Suprapubic skin (tissue), 4 donors: Measurements from ENCODE around the gene MUC5B. TPM values are rescaled to one million over a fixed set of nuclear protein-coding genes. Genes with fewer than 3 reads are reported as not detected.

Experiments
- DNase-seq, 2 donors: peaks; one replicate each; pipeline ENCODE4 v3.0.0-alpha.2; 2019; ENCODE audit warnings: low spot score in 2 of 2
- H3K27ac ChIP-seq: fragments of 200-600 bp; sonication (generic); one replicate; pipeline ENCODE4 v1.5.1; 2019
- H3K27me3 ChIP-seq: fragments of 200-600 bp; sonication (generic); one replicate; pipeline ENCODE4 v1.5.1; 2019
- H3K36me3 ChIP-seq: fragments of 200-600 bp; sonication (generic); one replicate; pipeline ENCODE4 v1.5.1; 2019
- H3K4me1 ChIP-seq: fragments of 200-600 bp; sonication (generic); one replicate; pipeline ENCODE4 v1.5.1; 2019
- H3K4me3 ChIP-seq: fragments of 200-600 bp; sonication (generic); one replicate; pipeline ENCODE4 v1.5.1; 2019; ENCODE audit warnings: mild to moderate bottlenecking
- H3K9me3 ChIP-seq: fragments of 200-600 bp; sonication (generic); one replicate; pipeline ENCODE4 v1.5.1; 2019
- EP300 ChIP-seq: sonication (generic); formaldehyde crosslinking; IDR thresholded peaks from one replicate; pipeline ENCODE4 v1.6.1; 2017; ENCODE audit warnings: antibody characterized with exemption
- POLR2A ChIP-seq, 2 donors: fragments of 450-650 bp; IDR thresholded peaks; one replicate each; pipeline ENCODE4 v1.6.1; 2017; ENCODE audit warnings: antibody characterized with exemption in 2 of 2, mild to moderate bottlenecking in 2 of 2, moderate library complexity in 2 of 2
- POLR2AphosphoS5 ChIP-seq, 3 donors: sonication (generic); formaldehyde crosslinking; IDR thresholded peaks; one replicate each; pipeline ENCODE4 v1.6.1; 2017; ENCODE audit warnings: antibody characterized with exemption in 3 of 3
- WGBS: methylation state at CpG from one replicate; pipeline ENCODE4 v1.1.5; 2018; 5-methylcytosine and 5-hydroxymethylcytosine counted together
- total RNA-seq, 4 donors: library from RNA; depleted of rRNA; stranded (reverse); fragments of >200 nt; gene quantifications; one replicate each; pipeline ENCODE4 v1.1.0, GENCODE V29; 2016
- TF ChIP-seq, protein P1 (sequence below), 2 donors: fragments of 200-600 bp in 1 of 2; fragments of 450-650 bp in 1 of 2; sonication (generic) in 1 of 2; IDR thresholded peaks; one replicate each; pipeline ENCODE4 v1.5.1; 2016 to 2019; ENCODE audit warnings: antibody characterized with exemption in 2 of 2, mild to moderate bottlenecking in 1 of 2, moderate library complexity in 1 of 2

MUC5B gene
- total RNA-seq, 4 donors from 2014 or later = 0.08 to 0.34 (median 0.13) TPM

DNA sequence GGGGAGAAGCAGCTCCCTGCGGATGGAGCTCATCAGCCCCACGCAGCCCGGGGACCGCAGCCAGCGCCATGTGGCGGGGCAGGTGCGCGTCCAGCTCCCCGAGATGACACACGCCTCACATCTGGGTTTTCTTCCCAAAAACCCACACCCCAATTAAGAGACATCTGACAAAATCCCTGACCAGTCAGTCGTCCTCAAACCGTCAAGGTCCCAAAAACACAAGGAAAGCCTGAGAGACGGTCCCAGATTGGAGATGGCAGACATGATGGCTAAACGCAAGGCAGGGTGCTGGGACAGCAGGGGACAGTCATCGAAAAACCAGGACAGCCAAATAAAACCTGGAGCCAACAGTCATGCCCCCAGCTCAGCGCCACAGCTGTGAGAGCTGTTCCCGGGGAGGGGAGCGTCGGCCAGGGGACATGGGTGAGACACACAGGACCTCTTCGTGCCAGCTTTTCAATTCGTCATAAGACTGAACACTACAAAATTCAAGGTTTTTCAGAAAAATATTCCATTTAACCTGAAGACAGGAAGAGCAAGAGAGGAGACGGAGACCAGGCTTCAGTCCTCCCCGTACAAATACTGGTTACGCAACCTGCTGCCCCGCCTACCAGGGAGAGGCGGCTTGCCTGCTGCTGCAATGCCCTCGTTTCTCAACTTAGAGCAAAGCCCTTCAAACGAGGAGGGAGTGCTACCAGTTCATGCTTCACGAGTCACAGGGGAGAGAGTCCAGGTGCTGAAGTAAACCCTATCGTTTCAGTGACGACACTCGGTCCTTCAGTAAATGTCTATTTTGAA, 76.0 kb downstream of the MUC5B start:
- no peaks in the 10 kb centered on the region for H3K9me3 ChIP-seq
- 52% methylated on average over 32 of the region's 32 CpGs for WGBS
- H3K27ac ChIP-seq = peak overlapping the region; percentile 5
- peak; percentile 90 to 92 for DNase-seq
- peaks cover 35% of the 10 kb centered on the region for H3K36me3 ChIP-seq
- TF ChIP-seq, protein P1, sequence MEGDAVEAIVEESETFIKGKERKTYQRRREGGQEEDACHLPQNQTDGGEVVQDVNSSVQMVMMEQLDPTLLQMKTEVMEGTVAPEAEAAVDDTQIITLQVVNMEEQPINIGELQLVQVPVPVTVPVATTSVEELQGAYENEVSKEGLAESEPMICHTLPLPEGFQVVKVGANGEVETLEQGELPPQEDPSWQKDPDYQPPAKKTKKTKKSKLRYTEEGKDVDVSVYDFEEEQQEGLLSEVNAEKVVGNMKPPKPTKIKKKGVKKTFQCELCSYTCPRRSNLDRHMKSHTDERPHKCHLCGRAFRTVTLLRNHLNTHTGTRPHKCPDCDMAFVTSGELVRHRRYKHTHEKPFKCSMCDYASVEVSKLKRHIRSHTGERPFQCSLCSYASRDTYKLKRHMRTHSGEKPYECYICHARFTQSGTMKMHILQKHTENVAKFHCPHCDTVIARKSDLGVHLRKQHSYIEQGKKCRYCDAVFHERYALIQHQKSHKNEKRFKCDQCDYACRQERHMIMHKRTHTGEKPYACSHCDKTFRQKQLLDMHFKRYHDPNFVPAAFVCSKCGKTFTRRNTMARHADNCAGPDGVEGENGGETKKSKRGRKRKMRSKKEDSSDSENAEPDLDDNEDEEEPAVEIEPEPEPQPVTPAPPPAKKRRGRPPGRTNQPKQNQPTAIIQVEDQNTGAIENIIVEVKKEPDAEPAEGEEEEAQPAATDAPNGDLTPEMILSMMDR (IDR thresholded peaks at IDR 0.05) = no peak
- TF ChIP-seq POLR2A (IDR thresholded peaks at IDR 0.05) (no peak), POLR2AphosphoS5 (IDR thresholded peaks at IDR 0.05) (peak in 1 of 3 donors; percentile 14)
- H3K27me3 ChIP-seq = no peaks in the 10 kb centered on the region
- peaks cover 59% of the 10 kb centered on the region for H3K4me1 ChIP-seq
- no peak overlapping the region for H3K4me3 ChIP-seq

DNA sequence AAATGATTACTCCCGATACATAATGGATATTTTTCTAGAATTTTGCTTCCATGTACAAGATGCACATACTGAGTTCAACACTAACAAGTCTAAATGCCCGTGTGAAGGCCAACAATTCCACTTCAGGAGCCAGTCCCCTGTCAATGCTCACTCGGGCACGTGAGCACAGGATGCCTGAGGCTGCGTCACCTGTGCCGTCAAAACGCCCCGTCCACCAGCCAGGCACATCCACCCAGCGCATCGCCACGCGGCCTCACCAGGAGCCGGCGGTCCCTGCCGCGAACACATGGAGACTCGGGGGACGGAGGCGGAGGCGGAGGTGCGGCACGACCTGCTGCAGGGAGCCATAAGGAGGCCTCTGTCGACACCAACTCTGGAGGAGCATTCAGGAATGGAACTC, 76.8 kb downstream of the MUC5B start:
- Histone ChIP-seq H3K4me3 (no peak overlapping the region), H3K4me1 (peaks cover 66% of the 10 kb centered on the region), H3K36me3 (peaks cover 31% of the 10 kb centered on the region), H3K27ac (no peak overlapping the region), H3K27me3 (no peaks in the 10 kb centered on the region), H3K9me3 (no peaks in the 10 kb centered on the region)
- 82% methylated on average over 23 of the region's 23 CpGs for WGBS
- no peak for TF ChIP-seq POLR2AphosphoS5 (IDR thresholded peaks at IDR 0.05)
- no peak for TF ChIP-seq POLR2A (IDR thresholded peaks at IDR 0.05)
- TF ChIP-seq, protein P1 (IDR thresholded peaks at IDR 0.05) = no peak
- no peak for TF ChIP-seq EP300
- DNase-seq = peak; percentile 59 to 79

DNA sequence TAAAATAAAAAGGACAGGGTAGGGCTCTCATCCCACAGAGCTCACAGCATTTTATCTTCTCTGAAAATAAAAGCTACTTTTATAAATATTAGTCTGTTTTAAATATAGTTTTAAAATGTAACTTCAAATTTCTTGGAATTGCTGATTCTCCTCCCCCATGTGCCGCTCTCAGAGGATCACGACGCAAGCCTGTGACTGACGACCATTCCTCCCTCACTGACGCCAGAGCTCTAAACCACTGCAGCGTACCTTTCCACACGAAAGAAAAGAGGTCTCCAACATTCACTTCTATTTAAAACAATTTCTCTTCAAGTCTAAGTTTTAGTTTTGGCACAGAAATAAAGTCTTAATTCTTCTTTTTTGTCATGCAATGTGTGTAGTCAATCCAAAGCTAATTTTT, 77.3 kb downstream of the MUC5B start:
- 81% methylated on average over 7 of the region's 7 CpGs for whole genome bisulfite sequencing
- Histone ChIP-seq H3K36me3 (peaks cover 28% of the 10 kb centered on the region), H3K4me3 (no peak overlapping the region), H3K27me3 (no peaks in the 10 kb centered on the region), H3K27ac (no peak overlapping the region), H3K9me3 (no peaks in the 10 kb centered on the region), H3K4me1 (peaks cover 71% of the 10 kb centered on the region)
- no peak for TF ChIP-seq EP300
- TF ChIP-seq POLR2AphosphoS5 (IDR thresholded peaks at IDR 0.05) = no peak
- TF ChIP-seq POLR2A (IDR thresholded peaks at IDR 0.05) = no peak
- TF ChIP-seq, protein P1 (IDR thresholded peaks at IDR 0.05) = no peak
- DNase-seq = peak; percentile 4

DNA sequence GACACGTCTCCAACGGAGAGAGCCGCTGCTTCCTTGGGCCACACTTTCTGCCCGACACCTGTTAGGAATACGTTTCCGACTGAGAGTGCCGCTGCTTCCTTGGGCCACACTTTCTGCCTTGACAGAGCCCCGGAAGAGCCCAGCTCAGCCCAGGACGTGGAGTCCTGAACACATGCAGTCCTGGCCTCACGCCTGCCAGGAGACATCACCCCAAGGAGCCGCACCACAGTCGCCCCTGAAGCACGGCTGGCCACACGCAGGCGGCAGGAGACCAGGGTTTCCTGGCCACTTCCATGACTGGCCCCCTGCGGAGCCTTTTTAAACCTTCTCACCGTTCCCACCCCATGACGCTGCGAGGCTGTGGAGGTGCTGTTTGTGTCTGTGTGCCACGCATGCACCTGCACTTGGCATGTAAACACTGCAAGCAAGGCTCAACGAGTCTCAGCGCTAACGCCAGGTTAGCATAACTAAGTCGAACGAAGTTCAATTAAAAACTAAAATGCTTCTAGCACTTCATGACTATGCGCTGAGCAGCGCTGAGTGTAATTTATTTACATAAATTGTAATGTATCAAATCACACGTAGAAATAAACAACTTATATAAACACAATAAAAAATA, 77.8 kb downstream of the MUC5B start:
- WGBS = 86% methylated on average over 28 of the region's 28 CpGs
- H3K36me3 ChIP-seq = peaks cover 23% of the 10 kb centered on the region
- H3K27ac ChIP-seq = no peak overlapping the region
- no peak overlapping the region for H3K4me3 ChIP-seq
- no peaks in the 10 kb centered on the region for H3K27me3 ChIP-seq
- no peaks in the 10 kb centered on the region for H3K9me3 ChIP-seq
- H3K4me1 ChIP-seq = peaks cover 75% of the 10 kb centered on the region
- DNase-seq = peak; percentile 54 to 72
- no peak for TF ChIP-seq POLR2AphosphoS5 (IDR thresholded peaks at IDR 0.05)
- TF ChIP-seq, protein P1 (IDR thresholded peaks at IDR 0.05) = no peak
- TF ChIP-seq POLR2A (IDR thresholded peaks at IDR 0.05) = no peak
- TF ChIP-seq EP300 = no peak
